Measurements from ENCODE around the gene JPH3.
A peak's percentile ranks its signal among the peaks of the same experiment; 100 is the strongest.

JPH3 gene

DNA sequence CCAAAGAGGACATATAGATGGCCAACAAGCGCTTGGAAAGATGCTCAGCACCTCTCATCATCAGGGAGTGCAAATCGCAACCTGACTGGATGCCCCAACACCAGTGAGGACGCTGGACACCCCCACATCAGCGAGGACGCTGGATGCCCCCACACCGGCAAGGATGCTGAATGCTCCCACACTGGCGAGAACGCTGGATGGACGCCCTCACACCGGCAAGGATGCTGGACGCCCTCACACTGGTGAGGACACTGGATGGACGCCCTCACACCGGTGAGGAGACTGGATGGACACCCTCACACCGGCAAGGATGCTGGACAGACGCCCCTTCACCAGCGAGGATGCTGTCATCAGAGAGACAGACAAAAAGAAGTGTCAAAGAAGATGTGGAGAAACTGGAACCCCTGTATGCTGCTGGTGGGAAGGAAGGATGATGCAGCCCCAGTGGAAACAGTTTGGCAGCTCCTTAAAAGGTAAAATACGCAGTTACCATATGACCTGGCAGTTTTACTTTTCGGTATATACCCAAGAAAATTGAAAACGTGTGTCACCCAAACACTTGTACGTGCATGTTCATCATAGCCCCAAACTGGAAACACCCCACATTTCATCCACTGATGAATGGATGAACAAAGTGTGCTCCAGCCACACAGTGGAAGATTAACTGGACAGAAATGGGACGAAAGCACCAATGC is 10.1 kb upstream of the JPH3 start:
- TF ChIP-seq YY1 (IDR thresholded peaks at IDR 0.05; ENCODE audit: insufficient read depth, insufficient read length) (no peak), SUZ12 (IDR thresholded peaks at IDR 0.05; ENCODE audit: extremely low read depth, insufficient read depth, insufficient read length) (no peak), ZNF274 (IDR thresholded peaks at IDR 0.05; ENCODE audit: low read depth, low read length) (no peak)
- H3K27me3 ChIP-seq (ENCODE audit: insufficient read depth, insufficient read length): peaks cover 23% of the 10 kb centered on the region
- H3K36me3 ChIP-seq (ENCODE audit: insufficient read depth, insufficient read length, low read length): no peaks in the 10 kb centered on the region
- H3K9ac ChIP-seq (ENCODE audit: insufficient read length, low read depth): no peak overlapping the region
- no peak overlapping the region for H3K4me3 ChIP-seq (ENCODE audit: insufficient read length, low read depth)
- no peak for DNase-seq (ENCODE audit: low read depth, low spot score)
- H3K9me3 ChIP-seq (ENCODE audit: insufficient read depth, low read length): no peaks in the 10 kb centered on the region
- H3K4me1 ChIP-seq (ENCODE audit: insufficient read depth, insufficient read length): peaks cover 6% of the 10 kb centered on the region

DNA sequence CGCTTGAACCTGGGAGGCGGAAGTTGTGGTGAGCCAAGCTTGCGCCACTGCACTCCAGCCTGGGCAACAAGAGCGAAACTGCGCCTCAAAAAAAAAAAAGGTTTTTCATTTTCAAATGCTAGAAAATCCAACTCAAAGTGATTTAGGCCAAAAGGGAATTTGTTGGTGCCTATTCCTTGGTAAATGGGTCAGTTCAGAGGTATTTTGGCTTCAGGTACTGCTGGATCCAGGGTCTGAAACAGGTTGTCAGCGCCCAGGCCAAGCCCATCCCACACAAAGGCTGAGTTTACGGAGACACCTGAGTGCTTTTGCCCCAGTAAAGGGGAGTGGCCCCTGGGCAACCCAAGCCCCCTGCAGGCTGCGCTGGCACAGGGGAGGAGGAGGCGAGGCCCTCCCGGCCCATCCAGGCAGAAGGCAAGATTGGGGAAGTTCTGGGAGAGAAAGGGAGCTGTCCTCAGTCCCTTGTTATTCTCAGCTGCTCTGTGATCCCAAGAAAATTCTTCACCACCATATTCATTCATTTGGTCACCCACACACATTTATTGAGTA is 8.5 kb upstream of the JPH3 start:
- Histone ChIP-seq H3K36me3 (ENCODE audit: insufficient read depth, insufficient read length, low read length) (no peaks in the 10 kb centered on the region), H3K4me3 (ENCODE audit: insufficient read length, low read depth) (no peak overlapping the region), H3K9ac (ENCODE audit: insufficient read length, low read depth) (no peak overlapping the region), H3K4me1 (ENCODE audit: insufficient read depth, insufficient read length) (peaks cover 6% of the 10 kb centered on the region), H3K9me3 (ENCODE audit: insufficient read depth, low read length) (no peaks in the 10 kb centered on the region), H3K27me3 (ENCODE audit: insufficient read depth, insufficient read length) (peaks cover 23% of the 10 kb centered on the region)
- no peak for TF ChIP-seq YY1 (IDR thresholded peaks at IDR 0.05; ENCODE audit: insufficient read depth, insufficient read length)
- TF ChIP-seq ZNF274 (IDR thresholded peaks at IDR 0.05; ENCODE audit: low read depth, low read length): no peak
- TF ChIP-seq SUZ12 (IDR thresholded peaks at IDR 0.05; ENCODE audit: extremely low read depth, insufficient read depth, insufficient read length): no peak
- DNase-seq (ENCODE audit: low read depth, low spot score): no peak

DNA sequence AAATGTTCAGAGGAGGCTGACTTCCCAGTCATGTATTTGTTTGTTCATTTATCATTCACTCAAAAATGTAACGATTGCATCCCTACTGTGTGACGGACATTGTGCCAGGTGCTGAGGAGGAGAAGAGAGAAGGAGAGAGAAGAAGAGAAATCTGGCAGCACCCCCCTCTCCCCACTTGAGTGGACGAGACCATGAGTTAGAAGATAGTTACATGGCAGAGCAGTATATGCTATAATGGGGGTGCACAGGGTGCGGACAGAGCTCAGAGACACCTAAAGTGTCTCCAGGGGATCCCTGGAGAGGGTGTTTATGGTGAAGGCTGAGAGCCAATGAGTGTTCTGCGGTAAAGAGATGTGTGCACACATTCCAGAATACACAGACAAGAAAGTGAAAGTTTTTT is 6.6 kb upstream of the JPH3 start:
- Histone ChIP-seq H3K4me3 (ENCODE audit: insufficient read length, low read depth) (no peak overlapping the region), H3K4me1 (ENCODE audit: insufficient read depth, insufficient read length) (peaks cover 2% of the 10 kb centered on the region), H3K9me3 (ENCODE audit: insufficient read depth, low read length) (no peaks in the 10 kb centered on the region), H3K9ac (ENCODE audit: insufficient read length, low read depth) (no peak overlapping the region), H3K36me3 (ENCODE audit: insufficient read depth, insufficient read length, low read length) (no peaks in the 10 kb centered on the region), H3K27me3 (ENCODE audit: insufficient read depth, insufficient read length) (peaks cover 12% of the 10 kb centered on the region)
- no peak for DNase-seq (ENCODE audit: low read depth, low spot score)
- TF ChIP-seq SUZ12 (IDR thresholded peaks at IDR 0.05; ENCODE audit: extremely low read depth, insufficient read depth, insufficient read length): no peak
- no peak for TF ChIP-seq YY1 (IDR thresholded peaks at IDR 0.05; ENCODE audit: insufficient read depth, insufficient read length)
- no peak for TF ChIP-seq ZNF274 (IDR thresholded peaks at IDR 0.05; ENCODE audit: low read depth, low read length)

DNA sequence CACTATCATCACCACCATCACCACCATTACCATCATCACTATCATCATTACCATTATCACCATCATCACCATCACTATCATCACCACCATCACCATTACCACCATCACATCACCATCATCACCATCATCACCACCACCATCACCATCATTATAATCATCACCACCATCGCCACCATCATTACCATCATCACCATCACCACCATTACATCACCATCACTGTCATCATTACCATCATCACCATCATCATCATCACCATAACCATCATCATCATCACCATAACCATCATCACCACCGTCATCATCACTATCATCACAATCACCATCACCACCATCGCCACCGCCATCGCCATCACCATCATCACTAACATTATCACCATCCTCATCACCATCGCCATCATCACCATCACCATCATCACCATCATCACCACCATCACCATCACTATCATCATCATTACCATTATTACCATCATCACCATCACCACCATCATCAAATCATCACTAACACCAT is 4.9 kb upstream of the JPH3 start:
- H3K9me3 ChIP-seq (ENCODE audit: insufficient read depth, low read length): no peaks in the 10 kb centered on the region
- H3K4me1 ChIP-seq (ENCODE audit: insufficient read depth, insufficient read length): peaks cover 2% of the 10 kb centered on the region
- no peaks in the 10 kb centered on the region for H3K36me3 ChIP-seq (ENCODE audit: insufficient read depth, insufficient read length, low read length)
- no peak overlapping the region for H3K4me3 ChIP-seq (ENCODE audit: insufficient read length, low read depth)
- no peak for DNase-seq (ENCODE audit: low read depth, low spot score)
- no peak overlapping the region for H3K9ac ChIP-seq (ENCODE audit: insufficient read length, low read depth)
- peaks cover 12% of the 10 kb centered on the region for H3K27me3 ChIP-seq (ENCODE audit: insufficient read depth, insufficient read length)
- no peak for TF ChIP-seq ZNF274 (IDR thresholded peaks at IDR 0.05; ENCODE audit: low read depth, low read length)
- no peak for TF ChIP-seq YY1 (IDR thresholded peaks at IDR 0.05; ENCODE audit: insufficient read depth, insufficient read length)
- TF ChIP-seq SUZ12 (IDR thresholded peaks at IDR 0.05; ENCODE audit: extremely low read depth, insufficient read depth, insufficient read length): no peak

DNA sequence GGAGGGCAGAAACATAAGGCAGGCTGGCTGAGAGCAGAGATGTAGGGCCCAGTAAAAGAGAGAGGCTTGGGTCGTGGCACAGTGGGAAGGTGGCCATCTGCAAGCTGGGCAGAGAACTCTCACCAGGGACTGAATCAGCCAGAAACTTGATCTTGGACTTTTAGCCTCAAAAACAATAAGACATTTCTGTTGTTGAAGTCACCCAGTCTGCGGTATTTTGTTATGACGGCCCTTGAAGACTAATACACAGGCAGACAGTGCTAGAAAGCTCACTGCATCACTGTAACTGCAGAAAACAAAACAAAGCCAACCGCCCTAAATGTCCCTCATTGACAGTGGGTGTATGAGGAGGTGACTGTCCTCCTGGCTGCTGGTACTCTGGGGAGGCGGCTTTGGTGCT is 3.9 kb upstream of the JPH3 start:
- Histone ChIP-seq H3K27me3 (ENCODE audit: insufficient read depth, insufficient read length) (peaks cover 18% of the 10 kb centered on the region), H3K36me3 (ENCODE audit: insufficient read depth, insufficient read length, low read length) (no peaks in the 10 kb centered on the region), H3K4me3 (ENCODE audit: insufficient read length, low read depth) (no peak overlapping the region), H3K9ac (ENCODE audit: insufficient read length, low read depth) (no peak overlapping the region), H3K4me1 (ENCODE audit: insufficient read depth, insufficient read length) (peaks cover 2% of the 10 kb centered on the region), H3K9me3 (ENCODE audit: insufficient read depth, low read length) (no peaks in the 10 kb centered on the region)
- TF ChIP-seq YY1 (IDR thresholded peaks at IDR 0.05; ENCODE audit: insufficient read depth, insufficient read length): no peak
- TF ChIP-seq ZNF274 (IDR thresholded peaks at IDR 0.05; ENCODE audit: low read depth, low read length): no peak
- no peak for TF ChIP-seq SUZ12 (IDR thresholded peaks at IDR 0.05; ENCODE audit: extremely low read depth, insufficient read depth, insufficient read length)
- no peak for DNase-seq (ENCODE audit: low read depth, low spot score)

DNA sequence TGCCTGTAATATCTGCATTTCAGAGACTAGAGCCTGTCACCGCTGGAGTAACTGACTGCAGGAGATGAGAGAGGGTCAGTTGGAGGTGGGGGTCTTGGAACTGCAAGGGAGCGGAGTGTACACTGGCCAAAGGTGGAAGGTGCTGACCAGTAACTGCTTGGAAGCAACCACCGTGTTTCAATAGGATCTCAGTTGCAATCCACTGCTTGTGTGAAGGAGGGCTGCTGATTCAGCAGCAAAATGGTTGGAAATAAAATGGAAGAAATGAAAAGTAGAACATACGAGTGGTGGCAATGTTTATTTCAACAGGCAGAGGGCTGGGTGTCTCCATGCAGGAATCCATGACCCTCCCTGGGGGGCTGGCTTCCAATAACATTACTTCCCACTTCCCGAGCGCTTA is 2.1 kb upstream of the JPH3 start:
- Histone ChIP-seq H3K4me3 (ENCODE audit: insufficient read length, low read depth) (no peak overlapping the region), H3K9me3 (ENCODE audit: insufficient read depth, low read length) (no peaks in the 10 kb centered on the region), H3K4me1 (ENCODE audit: insufficient read depth, insufficient read length) (peaks cover 13% of the 10 kb centered on the region), H3K9ac (ENCODE audit: insufficient read length, low read depth) (no peak overlapping the region), H3K36me3 (ENCODE audit: insufficient read depth, insufficient read length, low read length) (no peaks in the 10 kb centered on the region), H3K27me3 (ENCODE audit: insufficient read depth, insufficient read length) (peaks cover 31% of the 10 kb centered on the region)
- TF ChIP-seq SUZ12 (IDR thresholded peaks at IDR 0.05; ENCODE audit: extremely low read depth, insufficient read depth, insufficient read length) (no peak), YY1 (IDR thresholded peaks at IDR 0.05; ENCODE audit: insufficient read depth, insufficient read length) (no peak), ZNF274 (IDR thresholded peaks at IDR 0.05; ENCODE audit: low read depth, low read length) (no peak)
- DNase-seq (ENCODE audit: low read depth, low spot score): no peak

DNA sequence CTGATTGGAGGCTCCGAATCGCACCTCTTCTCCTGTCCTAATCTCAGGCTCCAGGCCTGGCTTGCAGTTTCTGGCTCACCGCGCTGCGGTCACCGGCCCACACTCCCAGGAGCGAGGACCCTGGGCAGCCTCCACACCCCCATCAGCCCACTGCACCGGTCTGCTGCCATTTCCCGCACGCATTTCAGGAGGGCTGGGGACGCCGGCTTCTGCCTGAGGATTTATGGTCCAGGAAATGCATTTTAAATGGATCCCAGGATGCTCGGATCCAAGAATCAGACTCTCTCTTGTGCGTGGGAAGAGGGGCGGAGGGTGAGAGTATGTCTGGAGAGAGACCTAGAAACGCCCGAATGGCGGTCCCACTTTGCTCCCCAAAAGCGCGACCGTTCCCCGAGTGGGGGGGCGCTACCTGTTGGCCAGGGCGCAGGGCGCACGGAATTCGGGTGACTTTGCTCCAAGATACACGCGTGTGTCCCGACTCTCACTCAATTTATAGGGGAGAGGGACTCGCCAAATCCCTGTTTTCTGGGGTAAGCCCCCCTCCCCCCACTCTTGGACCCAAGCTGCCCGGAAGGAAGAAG is 817 bp upstream of the JPH3 start:
- Histone ChIP-seq H3K27me3 (ENCODE audit: insufficient read depth, insufficient read length) (peaks cover 37% of the 10 kb centered on the region), H3K36me3 (ENCODE audit: insufficient read depth, insufficient read length, low read length) (no peaks in the 10 kb centered on the region), H3K4me1 (ENCODE audit: insufficient read depth, insufficient read length) (peaks cover 13% of the 10 kb centered on the region), H3K9ac (ENCODE audit: insufficient read length, low read depth) (peak overlapping the region; percentile 57), H3K4me3 (ENCODE audit: insufficient read length, low read depth) (peak overlapping the region; percentile 44), H3K9me3 (ENCODE audit: insufficient read depth, low read length) (no peaks in the 10 kb centered on the region)
- TF ChIP-seq SUZ12 (IDR thresholded peaks at IDR 0.05; ENCODE audit: extremely low read depth, insufficient read depth, insufficient read length): no peak
- DNase-seq (ENCODE audit: low read depth, low spot score): no peak
